IMR-90 (cell line): ENCODE results near the gene EPHA5. TPM values are rescaled to one million over a fixed set of nuclear protein-coding genes. Genes with fewer than 3 reads are reported as not detected.

ENCODE experiments used
- ATAC-seq: fragments of 200-7000 bp; cut with Tn5 transposase; 2 replicates; pipeline ENCODE4 v1.9.1; 2020; ENCODE audit warnings: low read depth, mild to moderate bottlenecking, moderate library complexity
- BruUV-seq: library from RNA; stranded (reverse); fragments of 400-500 nt; replicated peaks from 2 replicates; lab custom pipeline; 2021; lab: Mats Ljungman, UMichigan
- CTCF ChIA-PET: fragments of 300-600 bp; formaldehyde crosslinking; extraction: SDS; loops from one replicate; lab custom pipeline; 2021; ENCODE audit warnings: antibody characterized with exemption; lab: Yijun Ruan, JAX
- POLR2A ChIA-PET: fragments of 300-600 bp; sonication (Branson Sonifier 250); formaldehyde crosslinking; loops from one replicate; lab custom pipeline; 2022; ENCODE audit warnings: antibody characterized with exemption; ENCODE audit not compliant: unreplicated experiment; lab: Charles Lee
- DNase-seq: peaks from one replicate; pipeline ENCODE4 v3.0.0; 2013
- H2AFZ ChIP-seq: replicated peaks from 2 replicates; pipeline ENCODE3; 2013; ENCODE audit warnings: low read length, mild to moderate bottlenecking; ENCODE audit not compliant: poor library complexity
- H2AK5ac ChIP-seq: 2 replicates; pipeline ENCODE4 v1.6.1; 2013; ENCODE audit warnings: low read depth, low read length, inconsistent platforms
- H2AK9ac ChIP-seq: replicated peaks from 2 replicates; pipeline ENCODE3; 2013; ENCODE audit warnings: mild to moderate bottlenecking, low read depth, low read length, moderate library complexity; ENCODE audit not compliant: poor library complexity
- H2BK120ac ChIP-seq: 2 replicates; pipeline ENCODE4 v1.6.1; 2013; ENCODE audit warnings: low read depth, low read length, inconsistent platforms
- H2BK15ac ChIP-seq: 3 replicates; pipeline ENCODE4 v1.6.1; 2013; ENCODE audit warnings: low read depth, low read length, inconsistent platforms
- H2BK20ac ChIP-seq: 2 replicates; pipeline ENCODE4 v1.6.1; 2013; ENCODE audit warnings: low read depth, mild to moderate bottlenecking, inconsistent platforms, low read length, moderate library complexity
- H2BK5ac ChIP-seq: 2 replicates; pipeline ENCODE4 v1.6.1; 2013; ENCODE audit warnings: mild to moderate bottlenecking, low read depth, low read length, inconsistent platforms; ENCODE audit not compliant: poor library complexity, severe bottlenecking
- H3K14ac ChIP-seq: replicated peaks from 2 replicates; pipeline ENCODE4 v1.6.1; 2013; ENCODE audit warnings: low read depth, low read length, inconsistent platforms
- H3K18ac ChIP-seq: 2 replicates; pipeline ENCODE4 v1.6.1; 2013; ENCODE audit warnings: low read depth, low read length, control low read depth
- H3K23ac ChIP-seq: 2 replicates; pipeline ENCODE4 v1.6.1; 2013; ENCODE audit warnings: low read depth, low read length, inconsistent platforms
- H3K27ac ChIP-seq: 2 replicates; pipeline ENCODE4 v1.5.1; 2013; ENCODE audit warnings: mild to moderate bottlenecking, control low read depth, low read length; ENCODE audit not compliant: insufficient read depth
- H3K27me3 ChIP-seq: 2 replicates; pipeline ENCODE4 v1.6.1; 2013; ENCODE audit warnings: low read length; ENCODE audit not compliant: control insufficient read depth, insufficient read depth
- H3K36me3 ChIP-seq: 2 replicates; pipeline ENCODE4 v1.6.1; 2013; ENCODE audit warnings: low read length, mixed read lengths; ENCODE audit not compliant: control insufficient read depth, insufficient read depth
- H3K4ac ChIP-seq: 2 replicates; pipeline ENCODE4 v1.6.1; 2013; ENCODE audit warnings: low read depth, low read length, inconsistent platforms
- H3K4me1 ChIP-seq: 2 replicates; pipeline ENCODE4 v1.6.1; 2013; ENCODE audit warnings: low read length, mixed read lengths; ENCODE audit not compliant: control insufficient read depth, insufficient read depth
- H3K4me2 ChIP-seq: 2 replicates; pipeline ENCODE4 v1.6.1; 2013; ENCODE audit warnings: low read depth, mild to moderate bottlenecking, control low read depth, low read length, moderate library complexity
- H3K4me3 ChIP-seq: 2 replicates; pipeline ENCODE4 v1.5.1; 2013; ENCODE audit warnings: low read depth, mild to moderate bottlenecking, control low read depth, low read length, moderate library complexity; ENCODE audit not compliant: insufficient read depth
- H3K56ac ChIP-seq: 2 replicates; pipeline ENCODE4 v1.6.1; 2013; ENCODE audit warnings: low read length, inconsistent platforms; ENCODE audit not compliant: insufficient read depth; ENCODE audit errors: extremely low read depth
- H3K79me1 ChIP-seq, 2 experiments: 2 replicates each; pipeline ENCODE4 v1.6.1; 2013; ENCODE audit warnings: low read length in 2 of 2, inconsistent platforms in 1 of 2, low read depth in 1 of 2
- H3K9ac ChIP-seq: 2 replicates; pipeline ENCODE4 v1.6.1; 2013; ENCODE audit warnings: low read depth, low read length, control low read depth
- H3K9me1 ChIP-seq: 2 replicates; pipeline ENCODE4 v1.6.1; 2013; ENCODE audit warnings: low read length, inconsistent platforms; ENCODE audit not compliant: insufficient read depth
- H3K9me3 ChIP-seq: 2 replicates; pipeline ENCODE4 v1.6.1; 2013; ENCODE audit warnings: low read length; ENCODE audit not compliant: control insufficient read depth, insufficient read depth
- H4K20me1 ChIP-seq: 2 replicates; pipeline ENCODE4 v1.6.1; 2013; ENCODE audit warnings: low read length, inconsistent platforms; ENCODE audit not compliant: insufficient read depth
- H4K5ac ChIP-seq: 2 replicates; pipeline ENCODE4 v1.6.1; 2013; ENCODE audit warnings: mild to moderate bottlenecking, low read depth, low read length, control low read depth
- H4K8ac ChIP-seq, 2 experiments: 2 replicates each; pipeline ENCODE4 v1.6.1; 2013; ENCODE audit warnings: low read depth in 2 of 2, low read length in 2 of 2, control low read depth in 1 of 2, inconsistent platforms in 1 of 2
- H4K91ac ChIP-seq: 2 replicates; pipeline ENCODE4 v1.6.1; 2013; ENCODE audit warnings: low read depth, low read length, inconsistent platforms; ENCODE audit not compliant: insufficient read depth
- BHLHE40 ChIP-seq: fragments of 150-350 bp; IDR thresholded peaks from 2 replicates; pipeline ENCODE4 v1.6.1; 2016; ENCODE audit warnings: mild to moderate bottlenecking, low read depth, low read length
- CEBPB ChIP-seq: IDR thresholded peaks from 2 replicates; pipeline ENCODE4 v1.6.1; 2012; ENCODE audit warnings: low read depth, low read length, improper control_type of control experiment
- CHD1 ChIP-seq: IDR thresholded peaks from 2 replicates; pipeline ENCODE4 v1.6.1; 2012; ENCODE audit warnings: low read depth, low read length, improper control_type of control experiment
- FOS ChIP-seq: fragments of 150-350 bp; IDR thresholded peaks from 2 replicates; pipeline ENCODE4 v1.6.1; 2016; ENCODE audit warnings: low read depth, low read length
- MAFK ChIP-seq: IDR thresholded peaks from 2 replicates; pipeline ENCODE4 v1.6.1; 2012; ENCODE audit warnings: low read depth, low read length, improper control_type of control experiment
- MAZ ChIP-seq: IDR thresholded peaks from 2 replicates; pipeline ENCODE4 v1.6.1; 2012; ENCODE audit warnings: low read depth, mild to moderate bottlenecking, low read length, improper control_type of control experiment, moderate library complexity, borderline replicate concordance
- MXI1 ChIP-seq: IDR thresholded peaks from 2 replicates; pipeline ENCODE4 v1.6.1; 2012; ENCODE audit warnings: low read depth, mild to moderate bottlenecking, low read length, moderate library complexity, borderline replicate concordance
- NFE2L2 ChIP-seq: fragments of 150-350 bp; IDR thresholded peaks from 2 replicates; pipeline ENCODE4 v1.6.1; 2016; ENCODE audit warnings: low read depth, mild to moderate bottlenecking, low read length
- POLR2A ChIP-seq: IDR thresholded peaks from 2 replicates; pipeline ENCODE4 v1.6.1; 2012; ENCODE audit warnings: mild to moderate bottlenecking, low read depth, low read length
- RAD21 ChIP-seq: IDR thresholded peaks from 2 replicates; pipeline ENCODE4 v1.6.1; 2012; ENCODE audit warnings: low read length, improper control_type of control experiment
- RCOR1 ChIP-seq: IDR thresholded peaks from 2 replicates; pipeline ENCODE4 v1.6.1; 2012; ENCODE audit warnings: mild to moderate bottlenecking, low read length, improper control_type of control experiment; ENCODE audit not compliant: insufficient replicate concordance
- RFX5 ChIP-seq: IDR thresholded peaks from 2 replicates; pipeline ENCODE4 v1.8.0; 2012; ENCODE audit warnings: low read depth, mild to moderate bottlenecking, low read length, moderate library complexity
- SMC3 ChIP-seq: fragments of 150-350 bp; IDR thresholded peaks from 2 replicates; pipeline ENCODE4 v1.6.1; 2016; ENCODE audit warnings: low read depth, mild to moderate bottlenecking, antibody characterized with exemption, low read length, moderate library complexity
- USF2 ChIP-seq: fragments of 150-350 bp; IDR thresholded peaks from 2 replicates; pipeline ENCODE4 v1.6.1; 2017; ENCODE audit warnings: mild to moderate bottlenecking, antibody characterized with exemption, low read length, low read depth
- dilution Hi-C: fragments of 300-500 bp; cut with HindIII; formaldehyde crosslinking; loops from one replicate; pipeline ENCODE4 v1.14.3; 2018; ENCODE audit warnings: low sequenced_read_pairs; ENCODE audit not compliant: unreplicated experiment
- in situ Hi-C: fragments of 300-500 bp; cut with MboI; formaldehyde crosslinking; loops from 3 replicates; pipeline ENCODE4 v1.14.3; 2019; ENCODE audit warnings: low sequenced_read_pairs, inconsistent platforms, mixed read lengths
- intact Hi-C: fragments of 100-400 bp; cut with micrococcal nuclease; formaldehyde crosslinking; loops from 2 replicates; pipeline ENCODE4 v1.10.0; 2022
- polyA plus RNA-seq, 3 experiments: library from polyadenylated mRNA; depleted of rRNA; stranded (reverse); fragments of >200 nt; gene quantifications; 2 replicates each; pipeline ENCODE4 v1.2.3, GENCODE V29; 2012; ENCODE audit warnings: low replicate concordance in 1 of 3
- total RNA-seq: library from RNA; depleted of rRNA; stranded (reverse); fragments of >200 nt; gene quantifications from 2 replicates; pipeline ENCODE4 v1.2.3, GENCODE V29; 2012
- TF ChIP-seq, protein P1 (sequence below): conservative IDR thresholded peaks from 2 replicates; pipeline ENCODE4 v1.5.1; 2012; ENCODE audit warnings: mild to moderate bottlenecking, low read depth, low read length, improper control_type of control experiment
- TF ChIP-seq, protein P2 (sequence below): fragments of 150-350 bp; IDR thresholded peaks from 2 replicates; pipeline ENCODE4 v1.6.1; 2016; ENCODE audit warnings: low read depth, mild to moderate bottlenecking, low read length, moderate library complexity, borderline replicate concordance

Gene EPHA5
- total and polyA plus RNA-seq, 2 of the 4 experiments (the other 2 are of a cell fraction), result 0.07 to 0.18 TPM

- Histone ChIP-seq H2AK9ac (no peak overlapping the region), H3K4me1 (no peaks in the 10 kb centered on the region), H4K20me1 (no peaks in the 10 kb centered on the region), H3K9me3 (peaks cover 21% of the 10 kb centered on the region), H2BK5ac (no peak overlapping the region), H4K91ac (no peak overlapping the region), H2AK5ac (no peak overlapping the region), H3K4me2 (no peak overlapping the region), H2BK15ac (no peak overlapping the region), H3K27ac (no peak overlapping the region), H3K56ac (no peak overlapping the region), H2AFZ (no peak overlapping the region), H3K4ac (no peak overlapping the region), H3K18ac (no peak overlapping the region), H3K27me3 (no peaks in the 10 kb centered on the region), H3K36me3 (no peaks in the 10 kb centered on the region), H3K79me1 (no peaks in the 10 kb centered on the region), H3K9ac (no peak overlapping the region), H3K23ac (no peak overlapping the region), H3K4me3 (no peak overlapping the region), H4K5ac (no peak overlapping the region), H4K8ac (no peak overlapping the region), H2BK20ac (no peak overlapping the region), H3K9me1 (no peaks in the 10 kb centered on the region), H3K14ac (no peak overlapping the region), H2BK120ac (no peak overlapping the region)
- intact Hi-C loops, result no loop called here
- CTCF ChIA-PET, result no interaction called here
- dilution Hi-C loops, result no loop called here
- BruUV-seq, result no TSS peak
- DNase-seq (no peak), ATAC-seq (no peak)
- TF ChIP-seq RFX5 (no peak), MAZ (no peak), CHD1 (no peak), FOS (no peak), SMC3 (no peak), BHLHE40 (no peak), RCOR1 (no peak), RAD21 (no peak), POLR2A (no peak), USF2 (no peak), MXI1 (no peak), MAFK (no peak), NFE2L2 (no peak), CEBPB (no peak)
- TF ChIP-seq, protein P1, sequence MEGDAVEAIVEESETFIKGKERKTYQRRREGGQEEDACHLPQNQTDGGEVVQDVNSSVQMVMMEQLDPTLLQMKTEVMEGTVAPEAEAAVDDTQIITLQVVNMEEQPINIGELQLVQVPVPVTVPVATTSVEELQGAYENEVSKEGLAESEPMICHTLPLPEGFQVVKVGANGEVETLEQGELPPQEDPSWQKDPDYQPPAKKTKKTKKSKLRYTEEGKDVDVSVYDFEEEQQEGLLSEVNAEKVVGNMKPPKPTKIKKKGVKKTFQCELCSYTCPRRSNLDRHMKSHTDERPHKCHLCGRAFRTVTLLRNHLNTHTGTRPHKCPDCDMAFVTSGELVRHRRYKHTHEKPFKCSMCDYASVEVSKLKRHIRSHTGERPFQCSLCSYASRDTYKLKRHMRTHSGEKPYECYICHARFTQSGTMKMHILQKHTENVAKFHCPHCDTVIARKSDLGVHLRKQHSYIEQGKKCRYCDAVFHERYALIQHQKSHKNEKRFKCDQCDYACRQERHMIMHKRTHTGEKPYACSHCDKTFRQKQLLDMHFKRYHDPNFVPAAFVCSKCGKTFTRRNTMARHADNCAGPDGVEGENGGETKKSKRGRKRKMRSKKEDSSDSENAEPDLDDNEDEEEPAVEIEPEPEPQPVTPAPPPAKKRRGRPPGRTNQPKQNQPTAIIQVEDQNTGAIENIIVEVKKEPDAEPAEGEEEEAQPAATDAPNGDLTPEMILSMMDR, result no peak
- TF ChIP-seq, protein P2, sequence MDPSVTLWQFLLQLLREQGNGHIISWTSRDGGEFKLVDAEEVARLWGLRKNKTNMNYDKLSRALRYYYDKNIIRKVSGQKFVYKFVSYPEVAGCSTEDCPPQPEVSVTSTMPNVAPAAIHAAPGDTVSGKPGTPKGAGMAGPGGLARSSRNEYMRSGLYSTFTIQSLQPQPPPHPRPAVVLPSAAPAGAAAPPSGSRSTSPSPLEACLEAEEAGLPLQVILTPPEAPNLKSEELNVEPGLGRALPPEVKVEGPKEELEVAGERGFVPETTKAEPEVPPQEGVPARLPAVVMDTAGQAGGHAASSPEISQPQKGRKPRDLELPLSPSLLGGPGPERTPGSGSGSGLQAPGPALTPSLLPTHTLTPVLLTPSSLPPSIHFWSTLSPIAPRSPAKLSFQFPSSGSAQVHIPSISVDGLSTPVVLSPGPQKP, result no peak
- in situ Hi-C loops, result no loop called here
- POLR2A ChIA-PET, result no interaction called here
Observed at GRCh38 chr4:65401083-65401482, 269.2 kb downstream of the EPHA5 start.
